HCT116 (cell line): ENCODE data around the gene HRH3. TPM values are rescaled to one million over a fixed set of nuclear protein-coding genes. Genes with fewer than 3 reads are reported as not detected.

Experiments used
- ATAC-seq: fragments of 200-7000 bp; cut with Tn5 transposase; 2 replicates; pipeline ENCODE4 v1.9.1; 2020; ENCODE audit warnings: mild to moderate bottlenecking, moderate library complexity
- BruUV-seq: library from RNA; stranded (reverse); fragments of 400-500 nt; replicated peaks from 2 replicates; lab custom pipeline; 2021; lab: Mats Ljungman, UMichigan
- CTCF ChIA-PET: fragments of 300-600 bp; sonication (Branson Sonifier 250); formaldehyde crosslinking; loops from one replicate; lab custom pipeline; 2021; ENCODE audit warnings: antibody characterized with exemption; lab: Charles Lee
- POLR2A ChIA-PET: fragments of 300-600, 350-600 bp; sonication (Branson Sonifier 250); formaldehyde crosslinking; loops from one replicate; lab custom pipeline; 2021; ENCODE audit warnings: antibody characterized with exemption; lab: Charles Lee
- RAD21 ChIA-PET, 2 experiments: fragments of 300-600 bp; sonication (Branson Sonifier 250); formaldehyde crosslinking; loops; one replicate each; lab custom pipeline; 2023; ENCODE audit warnings: low total read pairs in 2 of 2; ENCODE audit not compliant: uncharacterized antibody in 2 of 2, unreplicated experiment in 2 of 2, low non-redundant PET in 1 of 2; lab: Charles Lee
- DNase-seq: peaks from one replicate; pipeline ENCODE4 v3.0.0-alpha.2; 2010; ENCODE audit warnings: low read depth, low spot score
- H2AFZ ChIP-seq: fragments of 200-600 bp; shearing (Covaris generic), sonication (generic); 2 replicates; pipeline ENCODE4 v1.6.1; 2017; ENCODE audit warnings: low read depth, mixed run types, mixed read lengths, antibody characterized with exemption, low read length; ENCODE audit not compliant: poor library complexity, severe bottlenecking
- H3K27ac ChIP-seq: 2 replicates; pipeline ENCODE4 v1.5.1; 2012; ENCODE audit warnings: low read depth, low read length
- H3K27me3 ChIP-seq: fragments of 200-600 bp; sonication (generic); 2 replicates; pipeline ENCODE4 v1.6.1; 2016; ENCODE audit warnings: mixed run types, low read length, mixed read lengths; ENCODE audit not compliant: insufficient read depth
- H3K36me3 ChIP-seq, 2 experiments: fragments of 200-500 bp in 1 of 2; fragments of 200-600 bp in 1 of 2; sonication (Bioruptor generic) in 1 of 2; sonication (generic) in 1 of 2; 2 replicates each; pipeline versions ENCODE4 v1.5.1 to v1.6.1; 2014 to 2016; ENCODE audit warnings: low read length in 2 of 2, inconsistent platforms in 1 of 2, mixed read lengths in 1 of 2, mixed run types in 1 of 2; ENCODE audit not compliant: insufficient read depth in 2 of 2, control insufficient read depth in 1 of 2
- H3K4me1 ChIP-seq, 2 experiments: fragments of 200-600 bp in 1 of 2; sonication (generic) in 1 of 2; 2 replicates each; pipeline versions ENCODE4 v1.5.1 to v1.6.1; 2012 to 2017; ENCODE audit warnings: low read length in 2 of 2, inconsistent platforms in 1 of 2, mild to moderate bottlenecking in 1 of 2, mixed read lengths in 1 of 2, mixed run types in 1 of 2, moderate library complexity in 1 of 2; ENCODE audit not compliant: insufficient read depth in 2 of 2, control insufficient read depth in 1 of 2
- H3K4me2 ChIP-seq: fragments of 200-600 bp; sonication (generic); 2 replicates; pipeline ENCODE4 v1.6.1; 2017; ENCODE audit warnings: mixed run types, low read length, mixed read lengths
- H3K4me3 ChIP-seq, 2 experiments: fragments of 200-600 bp in 1 of 2; sonication (generic) in 1 of 2; replicated peaks in 1 of 2; 2 replicates each; pipeline ENCODE4 v1.5.1; 2011 to 2016; ENCODE audit warnings: low read length in 2 of 2, control low read depth in 1 of 2, low read depth in 1 of 2, mild to moderate bottlenecking in 1 of 2, mixed read lengths in 1 of 2, mixed run types in 1 of 2
- H3K79me2 ChIP-seq: fragments of 200-600 bp; sonication (generic); 2 replicates; pipeline ENCODE4 v1.6.1; 2017; ENCODE audit warnings: mild to moderate bottlenecking, mixed run types, low read length, moderate library complexity, mixed read lengths; ENCODE audit not compliant: insufficient read depth
- H3K9ac ChIP-seq: fragments of 200-600 bp; sonication (generic); 2 replicates; pipeline ENCODE4 v1.6.1; 2016; ENCODE audit warnings: low read length, mixed read lengths
- H3K9me2 ChIP-seq: fragments of 200-600 bp; sonication (generic), shearing (Covaris generic); 2 replicates; pipeline ENCODE4 v1.6.1; 2017; ENCODE audit warnings: mixed run types, mild to moderate bottlenecking, moderate library complexity; ENCODE audit not compliant: insufficient read depth
- H3K9me3 ChIP-seq, 2 experiments: fragments of 200-500 bp in 1 of 2; fragments of 200-600 bp in 1 of 2; sonication (Bioruptor generic) in 1 of 2; sonication (generic) in 1 of 2; 2 replicates each; pipeline ENCODE4 v1.6.1; 2014 to 2017; ENCODE audit warnings: low read length in 2 of 2, mixed read lengths in 2 of 2, inconsistent platforms in 1 of 2, low read depth in 1 of 2, mild to moderate bottlenecking in 1 of 2, mixed run types in 1 of 2, moderate library complexity in 1 of 2; ENCODE audit not compliant: control insufficient read depth in 1 of 2, insufficient read depth in 1 of 2
- H4K20me1 ChIP-seq: fragments of 200-600 bp; sonication (generic), shearing (Covaris generic); 2 replicates; pipeline ENCODE4 v1.6.1; 2017; ENCODE audit warnings: mixed run types, mild to moderate bottlenecking, moderate library complexity; ENCODE audit not compliant: insufficient read depth
- CBX3 ChIP-seq: IDR thresholded peaks from 2 replicates; pipeline ENCODE4 v1.6.1; 2012; ENCODE audit warnings: low read depth
- FOSL1 ChIP-seq: IDR thresholded peaks from 2 replicates; pipeline ENCODE4 v1.6.1; 2012; ENCODE audit warnings: low read depth
- JUND ChIP-seq: IDR thresholded peaks from 2 replicates; pipeline ENCODE4 v1.6.1; 2012
- MAX ChIP-seq: IDR thresholded peaks from 2 replicates; pipeline ENCODE4 v1.6.1; 2012
- POLR2AphosphoS5 ChIP-seq: IDR thresholded peaks from 2 replicates; pipeline ENCODE4 v1.6.1; 2011; ENCODE audit warnings: mild to moderate bottlenecking, low read depth, low read length, moderate library complexity
- RAD21 ChIP-seq: IDR thresholded peaks from 2 replicates; pipeline ENCODE4 v1.6.1; 2012; ENCODE audit warnings: low read depth, mild to moderate bottlenecking
- SIN3A ChIP-seq: IDR thresholded peaks from 2 replicates; pipeline ENCODE4 v1.6.1; 2012; ENCODE audit warnings: low read depth
- SRF ChIP-seq: IDR thresholded peaks from 2 replicates; pipeline ENCODE4 v1.6.1; 2012; ENCODE audit warnings: low read depth
- YY1 ChIP-seq: IDR thresholded peaks from 2 replicates; pipeline ENCODE4 v1.6.1; 2011; ENCODE audit warnings: low read length, low read depth, moderate library complexity, mild to moderate bottlenecking; ENCODE audit not compliant: insufficient replicate concordance; ENCODE audit errors: extremely low read depth
- intact Hi-C: fragments of 100-400 bp; cut with micrococcal nuclease; formaldehyde crosslinking; loops from 2 replicates; pipeline ENCODE4 v1.10.0; 2022
- total RNA-seq: library from RNA; stranded (reverse); gene quantifications from one replicate; pipeline ENCODE4 v1.2.1, GENCODE V29; 2021; ENCODE audit not compliant: unreplicated experiment

HRH3 gene
- total RNA-seq, 1 experiment from 2014 or later: not detected

DNA sequence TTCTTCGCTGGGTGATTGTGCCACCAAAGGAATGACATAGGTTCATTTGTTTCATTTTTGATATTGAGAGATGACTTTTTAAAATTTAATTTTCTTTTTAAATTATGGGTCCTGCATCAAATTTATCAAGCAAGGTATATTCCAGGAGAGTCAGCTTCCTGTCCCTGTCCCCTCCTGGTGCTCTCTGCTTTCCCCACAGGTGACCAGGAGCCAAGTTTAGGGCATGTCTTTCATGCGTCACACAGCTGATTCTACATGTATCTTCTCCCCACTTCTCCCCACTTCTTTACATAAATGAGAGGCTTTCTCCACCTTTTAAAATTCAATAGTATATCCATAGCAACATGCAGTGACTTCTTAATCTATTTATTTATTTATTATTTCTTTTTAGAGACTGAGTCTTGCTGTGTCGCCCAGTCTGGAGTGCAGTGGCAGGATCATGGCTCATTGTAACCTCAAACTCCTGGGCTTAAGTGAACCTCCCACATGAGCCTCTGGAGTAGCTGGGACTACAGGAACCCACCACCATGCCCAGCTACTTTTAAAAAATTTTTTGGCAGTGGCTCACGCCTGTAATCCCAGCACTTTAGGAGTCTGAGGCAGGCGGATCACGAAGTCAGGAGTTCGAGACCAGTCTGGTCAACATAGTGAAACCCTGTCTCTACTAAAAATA lies 48.3 kb upstream of the HRH3 start:
- Histone ChIP-seq H3K4me1 (no peaks in the 10 kb centered on the region), H3K27ac (no peak overlapping the region), H3K27me3 (no peaks in the 10 kb centered on the region), H3K4me2 (no peak overlapping the region), H3K36me3 (no peaks in the 10 kb centered on the region), H2AFZ (no peak overlapping the region), H3K79me2 (no peaks in the 10 kb centered on the region), H4K20me1 (no peaks in the 10 kb centered on the region), H3K4me3 (no peak overlapping the region), H3K9me2 (no peaks in the 10 kb centered on the region), H3K9ac (no peak overlapping the region), H3K9me3 (no peaks in the 10 kb centered on the region)
- TF ChIP-seq MAX: no peak
- TF ChIP-seq RAD21: no peak
- no peak for TF ChIP-seq JUND
- no peak for TF ChIP-seq FOSL1
- no peak for TF ChIP-seq SIN3A
- TF ChIP-seq CBX3: no peak
- TF ChIP-seq SRF: no peak
- TF ChIP-seq YY1: no peak
- ChIA-PET RAD21 (no interaction called here), POLR2A (no interaction called here), CTCF (no interaction called here)
- ATAC-seq: no peak
- intact Hi-C loops: no loop called here
- DNase-seq: no peak
- no TSS peak for BruUV-seq

- RAD21 ChIA-PET: no interaction called here
- Histone ChIP-seq H3K27ac (no peak overlapping the region), H3K4me3 (no peak overlapping the region), H4K20me1 (no peaks in the 10 kb centered on the region), H3K4me1 (no peaks in the 10 kb centered on the region), H3K36me3 (no peaks in the 10 kb centered on the region), H3K27me3 (no peaks in the 10 kb centered on the region), H3K79me2 (no peaks in the 10 kb centered on the region), H3K4me2 (no peak overlapping the region), H3K9me3 (no peaks in the 10 kb centered on the region), H2AFZ (no peak overlapping the region), H3K9me2 (no peaks in the 10 kb centered on the region), H3K9ac (no peak overlapping the region)
- no peak for ATAC-seq
- no peak for DNase-seq
- CTCF ChIA-PET: no interaction called here
- TF ChIP-seq POLR2AphosphoS5: no peak
- intact Hi-C loops: no loop called here
- BruUV-seq: no TSS peak
- POLR2A ChIA-PET: no interaction called here
Measured at GRCh38 chr20:62267543-62267942, 47.5 kb upstream of the HRH3 start.
